SHP77 (cell line): ENCODE data around the gene CLIC4.
"Not testable (repeated sequence)": the region's sequence is repeated elsewhere in the genome, so short reads cannot be mapped to it uniquely, and the experiment has no call there.

ENCODE experiments used
- DNase-seq, 2 experiments: peaks; one replicate each; lab custom pipeline; 2025; lab: John Stamatoyannopoulos, UW

The CLIC4 gene

DNA sequence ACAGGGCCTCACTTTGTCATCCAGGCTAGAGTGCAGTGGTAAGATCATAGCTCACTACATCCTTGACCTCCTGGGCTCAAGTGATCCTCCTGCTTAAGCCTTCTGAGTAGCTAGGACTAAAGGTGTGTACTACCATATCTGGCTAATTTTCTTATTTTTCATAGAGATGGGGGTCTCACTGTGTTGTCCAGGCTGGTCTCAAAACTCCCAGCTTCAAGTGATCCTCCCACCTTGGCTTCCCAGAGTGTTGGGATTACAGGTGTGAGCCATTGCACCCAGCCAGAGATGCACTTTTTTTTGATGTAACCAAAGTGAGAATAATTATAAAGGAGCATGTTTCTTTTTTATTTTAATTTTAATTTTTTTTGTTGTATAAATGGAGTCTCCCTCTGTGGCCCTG is 28.4 kb downstream of the CLIC4 start:
- no peak for DNase-seq

DNA sequence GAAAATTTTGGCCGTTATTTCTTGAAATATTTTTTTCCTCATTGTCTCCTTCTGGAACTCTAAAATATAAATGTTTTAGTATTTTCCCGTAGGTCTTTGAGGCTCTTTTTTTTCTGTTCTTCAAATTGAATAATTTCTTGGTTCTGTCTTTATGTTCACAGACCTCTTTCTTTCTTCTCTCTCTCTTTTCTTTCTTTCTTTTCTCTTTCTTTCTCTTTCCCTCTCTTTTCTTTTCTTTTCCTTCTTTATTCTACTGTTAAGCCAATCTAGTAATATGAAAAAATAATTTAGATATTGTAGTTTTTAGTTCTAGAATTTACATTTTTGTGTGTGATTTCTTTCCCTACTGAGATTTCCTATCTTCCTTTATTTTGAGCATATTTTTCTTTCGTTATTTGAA is 30.1 kb downstream of the CLIC4 start:
- DNase-seq = no peak

DNA sequence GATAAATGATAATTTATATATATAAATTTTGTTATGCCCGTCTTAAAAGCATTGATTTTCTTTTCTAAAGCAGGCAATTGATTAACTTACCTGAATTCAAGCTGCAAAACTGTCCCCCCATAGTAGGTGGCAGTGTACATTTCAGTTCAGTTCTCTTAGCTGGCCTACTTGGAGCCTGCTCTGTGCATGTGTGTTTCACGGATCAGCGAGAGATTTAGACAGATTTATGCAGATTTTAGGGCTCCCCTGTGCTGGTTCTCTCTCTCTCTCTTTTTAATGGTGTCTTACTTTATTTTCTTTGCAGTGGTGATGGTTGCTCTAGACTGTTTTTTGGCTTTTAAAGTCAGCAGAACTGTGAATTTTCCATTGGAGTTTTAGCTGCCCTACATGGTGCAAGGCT is 30.7 kb downstream of the CLIC4 start:
- no peak for DNase-seq

DNA sequence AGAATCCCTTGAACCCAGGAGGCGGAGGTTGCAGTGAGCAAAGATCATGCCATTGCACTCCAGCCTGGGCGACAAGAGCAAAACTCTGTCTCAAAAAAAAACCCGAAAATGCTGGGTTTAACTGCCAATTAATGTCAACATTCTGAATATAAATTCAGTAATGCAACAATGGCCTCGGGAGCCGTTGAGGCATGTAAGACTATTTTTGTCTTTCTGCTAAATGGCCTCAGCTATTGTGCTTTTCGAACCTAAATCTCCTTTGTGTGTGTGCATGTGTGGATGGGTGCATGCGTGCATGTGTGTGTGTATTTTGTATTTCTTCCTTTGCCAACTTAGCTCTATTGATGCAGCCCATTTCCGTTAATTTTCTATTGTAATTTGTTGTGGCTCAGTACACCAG is 31.6 kb downstream of the CLIC4 start:
- DNase-seq = no peak

DNA sequence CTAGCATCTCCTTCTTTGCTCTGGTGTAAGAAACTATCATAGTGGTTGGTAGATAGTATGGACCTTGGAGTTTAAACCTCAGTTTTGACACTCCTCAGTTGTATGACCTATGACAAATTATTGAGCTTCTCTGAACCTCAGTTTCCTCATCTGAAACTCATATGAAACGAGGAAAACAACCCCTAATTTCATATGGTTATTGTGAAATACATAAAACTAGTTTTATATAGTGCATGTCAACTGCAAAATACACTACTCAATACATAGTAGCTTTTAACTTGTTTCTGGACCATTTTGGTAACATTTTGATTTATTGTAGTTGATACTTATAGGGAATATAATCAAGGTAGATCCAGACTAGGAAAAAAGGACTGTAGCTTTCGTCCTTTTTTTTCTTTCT is 32.9 kb downstream of the CLIC4 start:
- no peak for DNase-seq

DNA sequence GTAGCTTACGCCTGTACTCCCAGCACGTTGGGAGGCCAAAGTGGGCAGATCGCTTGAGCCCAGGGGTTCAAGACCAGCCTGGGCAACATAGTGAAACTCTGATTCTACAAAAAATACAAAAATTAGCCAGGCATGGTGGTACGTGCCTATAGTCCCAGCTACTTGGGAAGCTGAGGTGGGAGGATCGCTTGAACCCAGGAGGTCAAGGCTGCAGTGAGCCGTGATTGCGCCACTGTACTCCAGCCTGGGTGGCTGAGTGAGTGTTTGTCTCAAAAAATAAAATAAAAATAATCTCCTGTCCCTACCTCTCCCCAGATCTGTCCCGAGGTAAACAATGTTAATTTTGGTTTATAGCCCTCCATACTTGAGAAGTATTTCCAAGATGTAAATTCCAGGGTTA is 34.0 kb downstream of the CLIC4 start:
- not testable (repeated sequence) for DNase-seq

DNA sequence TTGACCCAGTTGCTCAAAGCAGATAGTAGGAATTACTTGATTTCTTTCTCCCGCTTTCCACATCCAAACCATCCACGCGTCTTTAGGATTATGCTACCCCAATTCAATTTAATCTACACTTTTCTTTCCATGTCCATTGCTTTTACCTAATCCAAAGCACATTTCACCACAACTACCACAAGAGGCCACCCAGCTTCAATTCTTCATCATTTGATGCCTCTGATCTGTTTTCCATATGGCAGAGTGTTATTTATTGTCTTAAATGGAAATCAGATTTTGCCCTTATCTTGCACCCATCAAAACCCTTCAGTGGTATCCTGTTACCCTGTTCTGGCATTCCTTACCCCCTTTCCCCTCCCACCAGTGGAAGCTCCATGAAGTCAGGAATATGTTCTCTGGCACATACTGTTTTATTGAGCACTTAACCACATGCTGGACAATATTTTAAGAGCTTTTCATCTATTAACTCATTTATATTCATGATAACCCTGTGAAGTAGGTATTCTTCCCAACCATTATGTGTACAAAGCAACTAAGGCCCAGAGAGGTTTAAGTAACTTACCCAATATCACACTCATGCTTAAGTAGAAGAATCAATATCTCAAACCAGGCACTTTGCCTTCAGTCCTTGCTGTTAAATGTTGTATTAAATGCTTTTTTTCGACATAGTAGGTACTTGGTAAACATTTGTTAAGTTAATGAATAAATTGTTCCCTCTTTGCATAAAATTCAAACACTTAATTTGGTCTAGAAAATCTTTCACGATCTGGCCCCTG is 34.6 kb downstream of the CLIC4 start:
- DNase-seq = no peak

DNA sequence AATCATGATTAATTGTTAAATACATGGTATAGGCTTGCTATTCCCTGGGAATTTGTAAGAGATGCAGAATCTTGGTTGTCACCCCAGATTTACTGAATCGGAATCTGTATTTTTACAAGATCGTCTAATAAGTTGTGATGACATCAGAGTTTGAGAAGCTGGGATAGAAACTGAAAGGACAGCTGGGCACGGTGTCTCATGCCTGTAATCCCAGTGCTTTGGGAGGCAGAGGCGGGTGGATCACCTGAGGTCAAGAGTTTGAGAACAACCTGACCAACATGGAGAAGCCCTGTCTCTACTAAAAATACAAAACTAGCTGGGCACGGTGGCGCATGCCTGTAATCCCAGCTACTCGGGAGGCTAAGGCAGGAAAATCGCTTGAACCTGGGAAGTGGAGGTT is 35.4 kb downstream of the CLIC4 start:
- DNase-seq = not testable (repeated sequence)

DNA sequence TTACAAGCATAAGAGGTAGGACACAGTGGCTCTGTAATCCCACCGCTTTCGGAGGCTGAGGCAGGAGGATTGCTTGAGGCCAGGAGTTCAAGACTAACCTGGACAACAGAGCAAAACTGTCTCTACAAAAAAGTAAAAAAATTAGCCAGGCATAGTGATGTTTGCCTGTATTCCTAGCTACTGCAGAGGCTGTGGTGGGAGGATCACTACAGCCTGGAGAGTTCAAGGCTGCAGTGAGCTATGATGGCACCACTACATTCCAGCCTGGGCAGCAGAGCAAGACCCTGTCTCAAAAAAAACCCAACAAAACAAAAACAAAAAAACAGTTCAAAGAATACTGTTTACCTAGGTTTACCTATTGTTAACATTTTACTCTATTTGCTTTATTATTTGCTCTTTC is 37.4 kb downstream of the CLIC4 start:
- DNase-seq = no peak

DNA sequence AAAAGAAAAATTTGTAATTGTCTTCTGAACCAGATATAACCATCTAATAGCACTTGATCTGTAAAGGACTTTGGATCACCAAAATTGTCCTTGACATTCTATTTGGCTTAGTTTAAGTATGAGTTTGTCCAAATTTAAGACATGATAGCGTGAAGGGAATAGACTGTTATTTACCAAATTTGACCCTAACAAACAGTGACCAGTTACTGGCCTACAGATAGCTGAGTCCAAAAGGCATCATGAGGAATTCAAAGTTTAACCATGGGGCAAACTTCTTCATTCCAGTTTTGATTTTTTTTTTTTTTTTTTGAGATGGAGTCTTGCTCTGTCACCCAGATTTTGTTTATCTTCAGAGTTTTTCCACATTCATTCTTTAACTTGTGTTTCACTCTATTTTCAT is 38.5 kb downstream of the CLIC4 start:
- DNase-seq = no peak

DNA sequence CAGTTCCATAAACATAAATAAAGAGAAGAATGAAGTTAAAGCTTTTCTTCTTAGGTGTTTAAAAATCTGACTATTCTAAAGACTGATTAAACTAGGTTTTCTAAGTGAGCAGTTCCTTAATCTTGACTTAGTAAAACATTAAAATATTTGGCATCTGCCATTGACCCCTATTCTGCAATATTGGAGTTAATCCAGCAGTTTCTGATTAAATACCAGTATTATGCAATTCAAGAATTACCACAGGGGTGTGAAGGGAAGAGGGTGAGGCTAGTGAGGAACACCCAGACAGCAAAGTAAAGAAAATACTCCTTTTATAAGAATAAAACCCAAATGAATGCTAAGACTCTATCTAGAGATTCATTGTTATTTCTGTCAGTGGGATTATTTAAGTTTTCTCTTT is 40.9 kb downstream of the CLIC4 start:
- DNase-seq = no peak

DNA sequence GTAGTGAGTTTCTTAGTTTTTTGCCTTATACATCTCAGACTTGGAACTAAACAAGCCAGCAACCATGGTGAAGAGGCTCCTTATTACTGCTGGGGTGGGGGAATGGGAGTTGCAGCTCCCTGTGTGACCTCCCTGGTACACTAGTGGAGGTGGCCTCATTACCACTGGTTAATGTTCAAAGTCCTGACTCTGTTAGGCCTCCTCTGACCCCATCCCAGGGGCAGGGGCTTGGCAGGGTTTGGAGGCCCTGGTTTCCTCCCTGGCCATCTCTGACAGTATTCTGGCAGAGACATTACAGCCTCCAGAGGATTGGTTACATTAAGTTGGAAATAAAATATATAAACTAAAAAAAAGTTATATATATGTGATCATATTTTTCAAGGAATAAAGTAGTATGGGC is 45.2 kb downstream of the CLIC4 start:
- no peak for DNase-seq

DNA sequence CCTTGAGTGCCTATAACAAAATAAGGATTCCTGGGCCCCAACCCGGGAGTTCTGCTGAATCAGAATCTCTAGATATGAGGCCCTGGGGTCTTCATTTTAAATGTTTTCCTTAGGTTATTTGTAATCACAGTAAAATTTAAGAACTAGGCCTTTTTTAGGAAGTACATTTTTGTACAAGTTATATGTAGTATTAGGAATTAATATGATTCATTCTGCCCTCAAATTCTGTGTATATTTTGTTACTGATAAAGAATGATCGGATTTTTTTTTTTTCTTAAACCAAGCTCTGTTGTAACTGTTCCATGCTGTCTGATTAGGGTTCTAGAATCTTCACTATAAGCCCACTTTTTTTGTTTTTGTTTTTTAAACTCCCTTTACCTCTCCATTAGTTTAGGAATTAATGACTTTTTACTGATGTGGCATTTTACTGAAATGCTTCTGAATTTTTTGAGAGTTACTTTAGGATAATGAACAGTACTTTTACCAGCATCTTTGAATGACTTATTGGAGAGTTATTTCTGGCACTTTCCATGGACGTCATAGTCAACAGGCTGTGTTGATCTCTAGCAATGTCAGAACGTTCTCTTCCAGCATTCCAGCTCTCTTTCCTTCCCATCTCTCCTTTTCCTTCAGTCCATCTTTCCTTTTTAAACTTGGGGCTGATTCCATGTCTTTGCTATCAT is 48.3 kb downstream of the CLIC4 start:
- no peak for DNase-seq

DNA sequence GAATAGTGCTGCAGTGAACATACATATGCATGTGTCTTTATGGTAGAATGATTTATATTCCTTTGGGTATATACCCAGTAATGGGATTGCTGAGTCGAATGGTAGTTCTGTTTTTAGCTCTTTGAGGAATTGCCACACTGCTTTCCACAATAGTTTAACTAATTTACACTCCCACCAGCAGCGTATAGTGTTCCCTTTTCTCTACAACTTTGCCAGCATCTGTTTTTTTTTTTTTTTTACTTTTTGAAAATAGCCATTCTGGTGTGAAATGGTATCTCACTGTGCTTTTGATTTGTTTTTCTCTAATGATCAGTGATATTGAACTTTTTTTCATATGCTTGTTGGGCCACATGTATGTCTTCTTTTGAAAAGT is 48.9 kb downstream of the CLIC4 start:
- not testable (repeated sequence) for DNase-seq

DNA sequence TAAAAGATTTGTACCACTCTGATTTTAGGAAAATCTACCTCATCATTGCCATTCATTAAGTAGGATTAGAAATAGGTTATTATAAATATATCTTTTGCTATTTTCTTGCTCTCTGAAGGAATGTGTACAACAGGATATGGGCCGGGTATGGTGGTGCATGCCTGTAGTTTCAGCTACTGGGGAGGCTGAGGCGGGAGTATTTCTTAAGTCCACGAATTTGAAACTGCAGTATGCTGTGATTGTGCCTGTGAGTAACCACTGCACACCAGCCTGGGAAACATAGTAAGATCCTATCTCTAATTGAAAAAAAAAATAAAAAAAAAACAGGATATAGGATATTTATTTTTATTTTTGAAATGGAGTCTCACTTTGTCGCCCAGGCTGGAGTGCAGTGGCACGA is 50.0 kb downstream of the CLIC4 start:
- no peak for DNase-seq

DNA sequence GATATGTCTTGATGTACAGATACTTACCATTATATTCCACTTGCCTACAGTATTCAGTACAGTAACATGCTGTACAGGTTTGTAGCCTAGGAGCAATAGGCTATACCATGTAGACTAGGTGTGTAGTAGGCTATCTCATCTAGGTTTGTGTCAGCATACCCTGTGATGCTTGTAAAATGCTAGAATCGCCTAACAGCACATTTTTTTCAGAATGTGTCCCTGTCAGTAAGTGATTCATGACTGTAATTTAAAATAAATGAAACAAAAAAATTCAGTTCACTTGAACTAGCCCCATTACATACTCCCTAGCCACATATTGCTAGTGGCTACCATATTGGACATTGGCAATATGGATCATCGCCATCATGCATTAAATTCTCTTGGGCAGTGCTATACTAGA is 51.3 kb downstream of the CLIC4 start:
- no peak for DNase-seq

DNA sequence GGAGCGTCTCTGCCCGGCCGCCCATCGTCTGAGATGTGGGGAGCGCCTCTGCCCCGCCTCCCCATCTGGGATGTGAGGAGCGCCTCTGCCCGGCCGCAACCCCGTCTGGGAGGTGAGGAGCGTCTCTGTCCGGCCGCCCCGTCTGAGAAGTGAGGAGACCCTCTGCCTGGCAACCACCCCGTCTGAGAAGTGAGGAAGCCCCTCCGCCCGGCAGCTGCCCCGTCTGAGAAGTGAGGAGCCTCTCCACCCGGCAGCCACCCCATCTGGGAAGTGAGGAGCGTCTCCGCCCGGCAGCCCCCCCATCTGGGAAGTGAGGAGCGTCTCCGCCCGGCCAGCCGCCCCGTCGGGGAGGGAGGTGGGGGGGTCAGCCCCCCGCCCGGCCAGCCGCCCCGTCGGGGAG is 54.0 kb downstream of the CLIC4 start:
- DNase-seq = not testable (repeated sequence)

DNA sequence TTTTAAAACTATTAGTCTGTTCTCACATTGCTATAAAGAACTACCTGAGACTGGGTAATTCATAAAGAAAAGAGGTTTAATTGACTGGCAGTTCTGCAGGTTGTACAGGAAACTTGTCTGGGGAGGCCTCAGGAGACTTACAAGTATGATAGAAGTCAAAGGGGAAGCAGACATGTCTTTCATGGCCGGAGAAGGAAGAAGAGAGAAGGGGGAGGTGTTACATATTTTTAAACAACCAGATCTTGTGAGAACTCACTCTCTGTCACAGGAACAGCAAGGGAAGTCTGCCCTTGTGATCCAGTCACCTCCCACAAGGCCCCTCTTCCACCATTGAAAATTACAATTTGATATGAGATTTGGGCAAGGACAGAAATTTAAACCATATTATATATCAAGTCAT is 55.9 kb downstream of the CLIC4 start:
- no peak for DNase-seq

DNA sequence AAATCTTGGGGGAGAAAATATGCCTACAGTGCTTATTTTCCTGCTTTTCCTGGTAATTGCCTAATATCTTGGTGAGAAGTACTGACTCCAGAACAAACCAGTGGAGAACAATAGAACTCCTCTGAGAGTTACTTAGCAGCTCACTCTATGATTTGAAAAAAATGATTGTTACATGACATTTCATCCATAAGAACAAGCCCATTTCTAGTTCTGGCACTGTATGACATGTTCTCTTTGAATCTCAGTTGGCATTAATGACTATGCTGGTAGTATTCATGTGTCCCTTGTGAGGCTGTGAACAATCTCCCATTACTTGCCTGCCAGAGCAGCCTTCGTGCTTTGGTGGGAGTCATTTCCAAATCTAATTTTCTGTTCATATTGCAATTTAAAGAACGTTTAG is 58.0 kb downstream of the CLIC4 start:
- DNase-seq = no peak

DNA sequence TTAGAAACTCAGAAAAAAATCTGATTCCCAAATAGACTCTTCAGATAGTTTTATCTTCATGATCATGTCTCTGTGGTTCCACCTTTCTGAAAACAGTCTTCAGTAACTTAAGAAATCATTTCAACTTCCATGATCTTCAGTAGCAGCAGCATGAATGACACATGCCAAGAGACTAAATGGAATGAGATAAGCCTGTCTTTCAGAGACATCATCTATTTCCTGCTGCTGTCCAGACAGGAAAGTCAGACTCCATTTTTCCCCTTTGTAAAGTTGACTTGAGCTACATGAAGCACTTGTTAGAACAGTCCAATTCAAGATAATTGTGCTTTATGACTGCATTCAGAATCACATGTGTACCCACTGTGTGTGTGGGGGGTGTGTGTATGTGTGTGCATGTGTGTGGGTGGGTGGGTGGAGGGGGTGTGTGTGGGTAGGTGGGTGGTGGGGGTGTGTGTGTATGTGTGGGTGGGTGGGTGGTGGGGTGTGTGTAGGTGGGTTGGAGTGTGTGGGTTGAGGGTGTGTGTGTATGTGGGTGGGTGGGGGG is 58.8 kb downstream of the CLIC4 start:
- no peak for DNase-seq

DNA sequence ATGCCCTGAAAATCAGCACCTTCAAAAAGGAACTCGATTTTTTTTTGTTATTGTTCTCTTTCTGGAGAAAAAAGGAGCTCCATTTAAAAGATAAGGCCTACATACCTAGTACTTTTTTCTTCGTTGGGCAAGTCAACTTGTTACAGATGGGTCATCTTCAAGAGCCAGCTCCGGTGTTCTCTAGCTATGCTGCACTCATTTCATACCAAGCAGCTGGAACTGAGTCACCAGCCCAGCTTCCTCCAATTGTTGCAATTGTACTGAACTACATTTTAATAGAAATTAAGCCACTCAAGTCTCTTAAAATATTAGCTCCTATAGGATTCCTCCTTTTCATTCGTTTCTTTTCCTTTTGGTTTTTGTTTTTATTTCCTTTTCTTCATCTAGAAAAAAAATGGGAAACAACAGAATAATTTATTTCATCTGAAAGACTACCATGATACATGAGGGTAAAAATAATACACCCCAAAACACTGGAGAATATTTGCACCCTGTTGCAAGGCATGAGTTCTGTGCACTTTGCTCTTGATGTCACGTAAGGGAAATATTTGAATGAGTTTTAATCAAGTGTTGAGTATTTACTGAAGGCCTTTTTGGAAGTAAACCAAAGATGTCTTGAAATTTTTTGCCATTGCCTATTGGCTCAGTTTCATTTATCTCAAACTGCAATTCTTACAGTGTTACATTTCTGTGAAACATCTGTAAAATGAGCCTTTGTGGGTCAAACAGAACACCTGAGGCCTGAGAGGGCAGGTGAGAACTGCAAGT is 60.5 kb downstream of the CLIC4 start:
- no peak for DNase-seq

DNA sequence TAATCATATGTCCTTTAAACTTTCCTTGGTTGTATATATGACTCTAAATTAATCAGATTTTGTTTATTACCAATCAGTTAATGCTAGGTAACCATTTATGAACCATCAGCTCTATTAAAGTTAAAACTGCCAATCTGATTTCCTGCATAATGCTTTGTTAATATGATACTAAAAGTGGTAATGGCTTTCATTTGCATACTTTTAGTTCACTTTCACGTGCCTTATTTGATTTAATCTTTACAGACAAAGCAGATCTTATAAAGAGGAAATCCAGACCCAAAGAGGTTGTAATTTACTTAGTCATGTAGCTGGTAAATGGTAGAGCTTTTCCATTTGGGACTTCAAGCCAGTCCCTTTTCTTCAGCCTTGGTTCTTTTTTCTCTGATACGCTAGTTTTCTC is 61.3 kb downstream of the CLIC4 start:
- DNase-seq = no peak

DNA sequence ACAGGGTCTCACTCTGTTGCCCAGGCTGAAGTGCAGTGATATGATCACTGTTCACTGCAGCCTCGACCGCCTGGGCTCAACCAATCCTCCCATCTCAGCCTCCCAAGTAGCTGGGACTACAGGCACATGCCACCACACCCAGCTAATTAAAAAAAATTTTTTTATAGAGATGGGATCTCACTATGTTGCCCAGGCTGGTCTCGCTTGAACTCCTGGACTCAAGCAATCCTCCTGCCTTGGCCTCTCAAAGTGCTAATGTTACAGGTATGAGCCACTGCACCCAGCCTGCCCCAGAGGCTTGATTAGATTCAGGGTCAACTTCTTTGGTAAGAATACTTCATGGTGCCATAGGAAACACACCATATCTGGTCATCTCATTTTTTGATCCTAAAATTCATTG is 66.2 kb downstream of the CLIC4 start:
- not testable (repeated sequence) for DNase-seq
